Keratinocyte (primary cell): ENCODE results near the gene RAX2. TPM values are rescaled to one million over a fixed set of nuclear protein-coding genes. Genes with fewer than 3 reads are reported as not detected.

Experiments
- DNase-seq: peaks from one replicate; pipeline ENCODE4 v3.0.0-alpha.2; 2011; ENCODE audit warnings: low read depth, missing footprints, low spot score
- FAIRE-seq: peaks from 2 replicates; lab custom pipeline; 2011; peaks lifted over from hg19 to GRCh38; lab: Jason Lieb, UNC
- H2AFZ ChIP-seq: 2 replicates; pipeline ENCODE4 v1.6.0; 2012; ENCODE audit warnings: low read length, control low read depth, inconsistent platforms; ENCODE audit not compliant: control insufficient read depth
- H3K27ac ChIP-seq: 2 replicates; pipeline ENCODE4 v1.5.1; 2011; ENCODE audit warnings: low read length; ENCODE audit not compliant: control insufficient read depth, insufficient read depth
- H3K27me3 ChIP-seq: 3 replicates; pipeline ENCODE4 v1.6.0; 2011; ENCODE audit warnings: low read length; ENCODE audit not compliant: control insufficient read depth, insufficient read depth; ENCODE audit errors: extremely low read depth
- H3K36me3 ChIP-seq, 2 experiments: 2 replicates in 1 of 2; 3 replicates in 1 of 2; pipeline ENCODE4 v1.5.1; 2011; ENCODE audit warnings: low read length in 2 of 2, mild to moderate bottlenecking in 1 of 2; ENCODE audit not compliant: control insufficient read depth in 2 of 2, insufficient read depth in 2 of 2; ENCODE audit errors: extremely low read depth in 1 of 2
- H3K4me1 ChIP-seq: 3 replicates; pipeline ENCODE4 v1.5.1; 2011; ENCODE audit warnings: low read length; ENCODE audit not compliant: control insufficient read depth, insufficient read depth; ENCODE audit errors: extremely low read depth
- H3K4me2 ChIP-seq: 3 replicates; pipeline ENCODE4 v1.6.0; 2011; ENCODE audit warnings: low read depth, low read length; ENCODE audit not compliant: control insufficient read depth, insufficient read depth; ENCODE audit errors: extremely low read depth
- H3K4me3 ChIP-seq, 3 experiments: fragments of 200-600 bp in 1 of 3; sonication (generic) in 1 of 3; 2 replicates in 2 of 3; 3 replicates in 1 of 3; pipeline ENCODE4 v1.5.1; 2011 to 2016; ENCODE audit warnings: low read length in 3 of 3, mild to moderate bottlenecking in 3 of 3, control low read depth in 2 of 3, inconsistent platforms in 1 of 3, low read depth in 1 of 3, mixed read lengths in 1 of 3, mixed run types in 1 of 3, moderate library complexity in 1 of 3; ENCODE audit not compliant: control insufficient read depth in 2 of 3, insufficient read depth in 2 of 3; ENCODE audit errors: extremely low read depth in 1 of 3
- H3K79me2 ChIP-seq: 2 replicates; pipeline ENCODE4 v1.6.0; 2012; ENCODE audit warnings: low read length; ENCODE audit not compliant: control insufficient read depth, insufficient read depth
- H3K9ac ChIP-seq: 3 replicates; pipeline ENCODE4 v1.6.0; 2011; ENCODE audit warnings: low read length; ENCODE audit not compliant: control insufficient read depth, insufficient read depth; ENCODE audit errors: extremely low read depth
- H3K9me1 ChIP-seq: 3 replicates; pipeline ENCODE4 v1.6.0; 2011; ENCODE audit warnings: low read length; ENCODE audit not compliant: control insufficient read depth, insufficient read depth; ENCODE audit errors: extremely low read depth
- H3K9me3 ChIP-seq: 2 replicates; pipeline ENCODE4 v1.5.1; 2012; ENCODE audit warnings: low read depth, low read length; ENCODE audit not compliant: control insufficient read depth
- H4K20me1 ChIP-seq: 3 replicates; pipeline ENCODE4 v1.6.0; 2011; ENCODE audit warnings: low read length; ENCODE audit not compliant: control insufficient read depth, insufficient read depth; ENCODE audit errors: extremely low read depth
- CTCF ChIP-seq, 3 experiments: IDR thresholded peaks in 1 of 3; conservative IDR thresholded peaks in 1 of 3; optimal IDR thresholded peaks in 1 of 3; 2 replicates in 2 of 3; 3 replicates in 1 of 3; pipeline versions ENCODE3 to v1.5.1; 2011; ENCODE audit warnings: low read length in 3 of 3, mild to moderate bottlenecking in 3 of 3, moderate library complexity in 2 of 3, control low read depth in 1 of 3, inconsistent platforms in 1 of 3; ENCODE audit not compliant: insufficient read depth in 2 of 3; ENCODE audit errors: extremely low read depth in 1 of 3
- EZH2 ChIP-seq: IDR thresholded peaks from one replicate; pipeline ENCODE4 v1.6.1; 2012; ENCODE audit warnings: inconsistent platforms, mild to moderate bottlenecking, low read length, moderate library complexity
- dilution Hi-C: fragments of 300-500 bp; cut with MboI; formaldehyde crosslinking; loops from one replicate; pipeline ENCODE4 v1.7.0; 2020; ENCODE audit warnings: low sequenced_read_pairs; ENCODE audit not compliant: extremely low pct_ligation_motif_present
- polyA plus RNA-seq, 5 experiments: library from polyadenylated mRNA; depleted of rRNA in 3 of 5; stranded (reverse) in 3 of 5; stranded (forward) in 1 of 5; unstranded in 1 of 5; fragments of >200 nt; gene quantifications; 1 replicate in 1 of 5; 2 replicates in 3 of 5; 3 replicates in 1 of 5; pipeline versions ENCODE4 v1.2.1 to v1.2.3, GENCODE V29; 2011 to 2012; ENCODE audit warnings: missing spikeins in 2 of 5, low read depth in 1 of 5, low replicate concordance in 1 of 5

Gene RAX2
- polyA plus RNA-seq, 1 donor (not counting 4 experiments of a cell fraction or from before 2014, with no cell fraction given): not detected

- dilution Hi-C loops: no loop called here
- H3K4me3 ChIP-seq: no peak overlapping the region
- H3K9me3 ChIP-seq: peaks cover 6% of the 10 kb centered on the region
- no peak overlapping the region for H2AFZ ChIP-seq
- peaks cover 29% of the 10 kb centered on the region for H3K27me3 ChIP-seq
- FAIRE-seq (no peak), DNase-seq (no peak)
- no peaks in the 10 kb centered on the region for H3K9me1 ChIP-seq
- no peak overlapping the region for H3K9ac ChIP-seq
- H4K20me1 ChIP-seq: no peaks in the 10 kb centered on the region
- H3K4me2 ChIP-seq: no peak overlapping the region
- no peaks in the 10 kb centered on the region for H3K79me2 ChIP-seq
- H3K36me3 ChIP-seq: no peaks in the 10 kb centered on the region
- H3K27ac ChIP-seq: no peak overlapping the region
- no peaks in the 10 kb centered on the region for H3K4me1 ChIP-seq
- TF ChIP-seq CTCF (optimal IDR thresholded peaks at IDR 0.05 in 1 of 3, IDR thresholded peaks at IDR 0.05 in 1 of 3, conservative IDR thresholded peaks at IDR 0.05 in 1 of 3; ENCODE audit: extremely low read depth in 1 of 3, insufficient read depth in 2 of 3, low read length in 3 of 3): no peak
- no peak for TF ChIP-seq EZH2
Measured at GRCh38 chr19:3782330-3782729, 10.3 kb upstream of the RAX2 start.

DNA sequence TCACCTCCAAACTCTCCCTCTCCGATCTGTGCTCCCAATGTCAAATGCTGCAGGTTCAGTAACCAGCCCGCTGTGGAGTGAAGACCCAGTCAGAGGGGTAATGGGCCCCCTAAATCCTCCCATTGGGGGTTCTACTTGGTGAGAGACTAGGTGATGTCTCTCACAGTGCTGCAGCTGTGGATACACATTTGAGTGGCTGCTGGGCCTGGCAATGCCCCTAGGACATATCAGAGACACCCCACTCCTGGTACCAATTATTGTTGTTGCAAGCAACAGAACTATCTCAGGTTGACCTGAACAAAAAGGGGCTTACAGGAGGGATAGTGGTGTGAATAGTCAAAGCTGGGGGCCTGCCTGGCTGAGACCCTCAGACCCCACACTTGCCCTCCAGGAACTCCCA lies 9.6 kb upstream of the RAX2 start:
- Histone ChIP-seq H3K79me2 (no peaks in the 10 kb centered on the region), H3K27me3 (peaks cover 24% of the 10 kb centered on the region), H3K27ac (no peak overlapping the region), H3K4me1 (no peaks in the 10 kb centered on the region), H3K4me3 (no peak overlapping the region), H4K20me1 (no peaks in the 10 kb centered on the region), H3K9me1 (no peaks in the 10 kb centered on the region), H3K4me2 (no peak overlapping the region), H3K9me3 (peaks cover 6% of the 10 kb centered on the region), H2AFZ (no peak overlapping the region), H3K36me3 (no peaks in the 10 kb centered on the region), H3K9ac (no peak overlapping the region)
- TF ChIP-seq CTCF (optimal IDR thresholded peaks at IDR 0.05 in 1 of 3, IDR thresholded peaks at IDR 0.05 in 1 of 3, conservative IDR thresholded peaks at IDR 0.05 in 1 of 3; ENCODE audit: extremely low read depth in 1 of 3, insufficient read depth in 2 of 3, low read length in 3 of 3) (no peak), EZH2 (no peak)
- FAIRE-seq (no peak), DNase-seq (no peak)
- dilution Hi-C loops: no loop called here
